ENCODE results near the gene ANXA3.

ANXA3 gene

DNA sequence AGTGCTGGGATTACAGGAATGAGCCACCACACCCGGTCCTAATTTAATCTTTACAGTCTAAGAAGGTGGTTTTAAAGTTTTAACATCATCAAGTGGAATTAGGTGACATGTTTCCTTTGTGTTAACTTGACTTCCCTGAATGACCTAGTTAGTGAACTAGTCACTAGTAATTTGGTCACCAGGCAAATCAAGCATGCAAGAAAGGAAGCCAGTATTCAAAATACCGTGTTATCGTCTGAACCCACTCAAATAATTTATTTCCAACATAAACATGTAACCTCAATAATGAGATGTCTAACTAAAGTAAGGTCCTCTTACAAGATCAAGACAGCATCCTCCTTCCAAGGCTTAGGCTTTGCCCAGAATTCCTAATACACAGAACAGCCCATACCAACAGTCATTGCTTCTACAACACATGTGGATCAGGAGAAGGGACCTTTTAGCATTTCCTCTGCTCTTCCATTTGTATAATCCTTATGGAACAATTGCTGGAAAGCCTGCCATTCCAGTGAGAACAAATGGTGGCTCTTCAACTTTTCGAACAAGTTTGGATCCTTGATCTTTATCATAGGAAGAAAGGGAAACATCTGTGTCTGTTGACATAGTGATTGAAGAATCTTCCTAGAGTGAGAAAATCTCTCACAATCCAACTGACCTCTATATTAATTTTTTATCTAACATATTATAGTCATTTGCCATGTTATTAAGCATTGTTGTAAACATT, 97.2 kb downstream of the ANXA3 start:
- DNase-seq, result no peak

DNA sequence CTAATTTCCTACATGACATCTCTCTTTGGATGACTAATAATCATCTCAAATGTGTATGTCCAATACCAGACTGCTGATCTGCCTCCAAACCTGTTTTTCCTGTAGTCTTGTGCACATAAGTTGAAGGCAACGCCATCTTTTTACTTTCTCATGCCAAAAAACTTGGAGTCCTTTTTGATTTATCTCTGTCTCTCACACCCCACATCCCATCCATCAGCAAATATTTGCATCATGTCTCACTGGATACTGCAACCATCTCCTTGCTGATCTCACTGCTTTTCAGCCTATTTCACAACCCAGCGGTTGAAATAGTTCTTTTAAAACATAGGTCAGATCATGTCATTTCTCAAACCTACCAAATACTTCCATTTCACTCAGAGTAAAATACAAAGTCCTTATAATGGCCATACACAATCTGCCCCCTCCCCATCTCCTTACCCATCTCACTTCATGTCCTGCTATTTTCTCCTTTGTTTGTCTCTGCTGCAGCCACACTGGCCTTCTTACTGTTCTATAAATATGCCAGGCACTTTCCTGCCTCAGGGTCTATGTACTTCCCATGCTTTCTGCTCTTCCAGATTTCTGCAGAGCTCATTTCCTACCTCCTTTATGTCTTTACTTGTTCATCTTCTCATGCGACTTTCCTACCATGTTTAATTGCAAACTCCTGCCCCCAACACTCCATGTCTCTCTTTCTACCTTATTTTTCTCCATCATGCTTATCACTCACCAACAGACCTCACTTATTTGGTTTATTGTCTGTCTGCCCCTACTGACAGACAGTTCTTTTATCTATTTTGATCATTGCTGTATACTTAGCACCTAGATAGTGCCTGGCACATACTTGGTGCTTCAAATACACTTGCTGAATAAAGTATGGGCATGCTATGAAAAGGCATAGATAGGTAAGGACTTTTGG, 98.8 kb downstream of the ANXA3 start:
- DNase-seq, result no peak

GRCh38 chr4:78651250-78651860, 99.8 kb downstream of the ANXA3 start:
- no peak for DNase-seq

DNA sequence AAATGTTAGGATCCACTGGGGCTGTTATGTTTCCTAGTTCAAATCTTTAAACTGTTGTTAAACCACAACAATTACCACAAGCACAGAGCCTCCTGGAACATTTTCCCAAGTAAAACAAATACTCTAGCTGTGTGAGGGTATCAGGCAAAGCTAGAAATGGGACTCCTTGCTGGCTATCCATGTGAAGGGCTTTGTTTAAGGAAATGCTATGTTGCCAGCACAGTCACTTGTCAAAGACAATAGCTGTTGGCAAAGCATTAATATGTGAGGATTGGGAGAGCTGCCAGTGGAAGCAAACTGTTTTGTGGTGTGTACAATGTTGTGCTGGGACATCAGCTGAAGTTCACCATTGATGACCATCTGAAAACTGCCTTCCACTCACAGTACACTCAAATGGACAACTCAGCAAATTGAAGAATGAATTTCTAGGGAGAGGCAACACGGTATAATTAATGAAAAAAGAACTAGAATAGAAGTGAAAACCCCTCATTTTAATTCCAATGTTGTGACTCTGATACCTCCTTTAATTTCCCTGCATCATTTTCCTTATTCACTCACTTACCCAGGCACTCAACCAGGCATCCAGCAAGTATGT, 100.8 kb downstream of the ANXA3 start:
- DNase-seq, result no peak

DNA sequence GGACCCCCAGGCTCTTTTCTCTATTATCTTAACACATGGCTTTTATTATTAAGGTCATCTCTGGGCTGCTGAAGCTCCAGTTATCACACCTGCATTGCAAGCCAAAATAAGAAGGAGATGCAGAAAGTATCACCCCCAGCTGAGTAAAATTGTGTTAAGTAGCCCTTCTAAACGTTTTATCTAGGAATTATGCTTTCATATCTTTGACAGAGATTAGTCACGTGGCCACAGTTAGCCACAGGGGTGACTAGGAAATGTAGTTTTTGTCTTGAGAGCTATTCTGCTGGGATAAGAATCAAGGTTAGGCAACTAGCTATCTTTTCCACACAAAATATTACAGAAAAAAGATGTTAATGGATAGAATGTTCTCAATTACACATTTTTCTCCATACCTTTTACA, 102.1 kb downstream of the ANXA3 start:
- DNase-seq, result no peak

- DNase-seq, result no peak
Measured at GRCh38 chr4:78654807-78655206, 103.2 kb downstream of the ANXA3 start.

- DNase-seq, result peak; percentile 2
Measured at GRCh38 chr4:78656968-78657445, 105.4 kb downstream of the ANXA3 start.

DNA sequence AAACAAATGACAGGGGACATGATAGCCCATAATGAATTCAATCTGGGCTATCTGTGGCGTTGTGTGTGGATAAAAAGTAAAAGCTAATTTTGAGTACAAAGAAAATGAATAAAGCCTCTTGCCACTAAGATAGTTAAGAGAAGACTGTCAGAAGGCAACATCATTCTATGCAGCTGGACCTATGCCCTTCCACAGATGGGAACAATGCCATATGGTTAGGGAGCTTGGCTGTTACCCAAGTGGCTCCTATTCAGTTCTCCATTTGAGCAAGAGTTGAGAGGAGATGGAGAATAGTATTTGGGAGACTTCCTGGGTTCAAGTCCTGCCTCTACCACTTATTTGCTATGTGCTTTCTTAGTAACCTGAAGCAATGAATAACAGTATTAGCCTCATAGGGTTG, 107.7 kb downstream of the ANXA3 start:
- no peak for DNase-seq

DNA sequence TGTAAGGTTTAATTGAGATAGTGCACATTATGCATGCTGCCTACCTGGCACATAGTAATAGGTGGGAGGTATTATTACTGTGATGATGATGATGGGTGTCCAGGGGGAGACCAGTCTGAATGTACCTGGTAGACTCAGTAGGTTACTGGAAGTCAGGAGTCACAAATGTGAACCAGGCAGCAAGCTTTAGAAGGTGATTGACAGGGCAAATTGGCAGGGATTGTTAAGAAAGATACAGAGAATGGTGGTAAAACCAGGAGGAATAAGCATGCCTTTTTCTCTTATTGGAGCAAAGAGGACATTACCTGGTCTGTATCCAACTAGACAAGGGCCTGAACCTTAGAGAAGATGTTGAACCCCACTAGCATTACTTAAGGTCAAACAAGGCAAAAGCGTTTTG, 108.1 kb downstream of the ANXA3 start:
- no peak for DNase-seq
